OCI-LY1 (cell line): ENCODE measurements around the gene NR6A1.

Experiments used
- H2AFZ ChIP-seq: fragments of 200-600 bp; sonication (generic), shearing (Covaris generic); 2 replicates; pipeline ENCODE4 v1.6.0; 2014; ENCODE audit warnings: antibody characterized with exemption, mild to moderate bottlenecking, low read length
- H3F3A ChIP-seq: fragments of 200-600 bp; sonication (generic), shearing (Covaris generic); 2 replicates; pipeline ENCODE4 v1.6.0; 2014; ENCODE audit warnings: mild to moderate bottlenecking, antibody characterized with exemption, low read length, moderate library complexity; ENCODE audit not compliant: insufficient read depth
- H3K27ac ChIP-seq: fragments of 200-600 bp; sonication (generic); 2 replicates; pipeline ENCODE4 v1.5.1; 2014; ENCODE audit warnings: low read length, mixed run types, mild to moderate bottlenecking, low read depth; ENCODE audit not compliant: poor library complexity, severe bottlenecking
- H3K27me3 ChIP-seq: fragments of 200-600 bp; sonication (generic); 2 replicates; pipeline ENCODE4 v1.6.0; 2014; ENCODE audit warnings: antibody characterized with exemption, mild to moderate bottlenecking, low read length, moderate library complexity; ENCODE audit not compliant: insufficient read depth
- H3K36me3 ChIP-seq: fragments of 200-600 bp; sonication (generic); 2 replicates; pipeline ENCODE4 v1.6.1; 2014; ENCODE audit warnings: mild to moderate bottlenecking, antibody characterized with exemption, low read length, moderate library complexity, mixed read lengths; ENCODE audit not compliant: insufficient read depth
- H3K4me1 ChIP-seq: fragments of 200-600 bp; sonication (generic); 2 replicates; pipeline ENCODE4 v1.5.1; 2014; ENCODE audit warnings: mild to moderate bottlenecking, low read length, moderate library complexity; ENCODE audit not compliant: insufficient read depth, severe bottlenecking
- H3K4me2 ChIP-seq: fragments of 200-600 bp; sonication (generic), shearing (Covaris generic); 2 replicates; pipeline ENCODE4 v1.6.1; 2014; ENCODE audit warnings: low read length
- H3K4me3 ChIP-seq: fragments of 200-600 bp; sonication (generic); 2 replicates; pipeline ENCODE4 v1.5.1; 2014; ENCODE audit warnings: low read length, low read depth, mild to moderate bottlenecking, mixed read lengths; ENCODE audit not compliant: poor library complexity, severe bottlenecking
- H3K79me2 ChIP-seq: fragments of 200-600 bp; shearing (Covaris generic); 2 replicates; pipeline ENCODE4 v1.6.1; 2016; ENCODE audit warnings: mixed run types, low read length, mixed read lengths; ENCODE audit not compliant: insufficient read depth
- H3K9ac ChIP-seq: fragments of 200-600 bp; sonication (generic), shearing (Covaris generic); 2 replicates; pipeline ENCODE4 v1.6.1; 2014; ENCODE audit warnings: mild to moderate bottlenecking, low read length, mixed read lengths
- H3K9me2 ChIP-seq: fragments of 200-600 bp; sonication (generic), shearing (Covaris generic); 2 replicates; pipeline ENCODE4 v1.6.1; 2014; ENCODE audit warnings: low read depth, mild to moderate bottlenecking, low read length, mixed read lengths
- H3K9me3 ChIP-seq: fragments of 200-600 bp; shearing (Covaris generic); 2 replicates; pipeline ENCODE4 v1.6.1; 2014; ENCODE audit warnings: low read length, mixed read lengths
- H4K20me1 ChIP-seq: fragments of 200-600 bp; sonication (generic), shearing (Covaris generic); 2 replicates; pipeline ENCODE4 v1.6.0; 2016; ENCODE audit warnings: mild to moderate bottlenecking, low read length; ENCODE audit not compliant: insufficient read depth
- CTCF ChIP-seq: fragments of 200-600 bp; sonication (generic), shearing (Covaris generic); IDR thresholded peaks from 2 replicates; pipeline ENCODE4 v1.5.1; 2017; ENCODE audit warnings: mild to moderate bottlenecking, antibody characterized with exemption, low read length, moderate library complexity, mixed read lengths
- EZH2 ChIP-seq: fragments of 200-600 bp; sonication (generic), shearing (Covaris generic); IDR thresholded peaks from 2 replicates; pipeline ENCODE4 v1.8.0; 2017; ENCODE audit warnings: borderline replicate concordance, mixed run types, mild to moderate bottlenecking, antibody characterized with exemption, low read length, moderate library complexity, mixed read lengths

The NR6A1 gene

DNA sequence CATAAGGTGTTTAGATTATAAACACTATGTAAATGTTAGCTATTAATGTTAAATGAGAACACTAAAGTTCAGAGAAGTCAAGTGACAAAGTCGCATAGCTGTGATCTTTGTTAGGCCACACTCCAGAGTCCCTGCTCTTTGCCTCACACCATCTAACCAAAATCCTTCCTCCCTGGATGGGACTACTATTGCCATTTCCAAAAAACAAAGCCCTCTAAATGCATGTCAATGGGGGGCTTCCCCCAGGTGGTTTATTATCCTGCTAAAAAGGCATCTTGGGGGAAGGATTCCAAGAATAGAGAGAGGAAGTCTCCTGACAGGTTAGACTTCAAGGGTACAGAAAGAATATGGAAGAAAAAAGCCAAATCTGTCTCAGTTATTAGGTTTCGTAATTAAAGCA lies 10.4 kb downstream of the NR6A1 start:
- H3K27me3 ChIP-seq: no peaks in the 10 kb centered on the region
- TF ChIP-seq CTCF (no peak), EZH2 (no peak)
- no peak overlapping the region for H3K27ac ChIP-seq
- peaks cover 28% of the 10 kb centered on the region for H3K4me1 ChIP-seq
- no peak overlapping the region for H3K4me2 ChIP-seq
- no peaks in the 10 kb centered on the region for H4K20me1 ChIP-seq
- H3K9me2 ChIP-seq: no peaks in the 10 kb centered on the region
- no peak overlapping the region for H3K4me3 ChIP-seq
- no peaks in the 10 kb centered on the region for H3K36me3 ChIP-seq
- no peaks in the 10 kb centered on the region; the same call in 1 of the 2 replicates for H3K79me2 ChIP-seq
- H3F3A ChIP-seq: no peaks in the 10 kb centered on the region
- H3K9ac ChIP-seq: no peak overlapping the region
- H3K9me3 ChIP-seq: no peaks in the 10 kb centered on the region
- no peak overlapping the region for H2AFZ ChIP-seq

DNA sequence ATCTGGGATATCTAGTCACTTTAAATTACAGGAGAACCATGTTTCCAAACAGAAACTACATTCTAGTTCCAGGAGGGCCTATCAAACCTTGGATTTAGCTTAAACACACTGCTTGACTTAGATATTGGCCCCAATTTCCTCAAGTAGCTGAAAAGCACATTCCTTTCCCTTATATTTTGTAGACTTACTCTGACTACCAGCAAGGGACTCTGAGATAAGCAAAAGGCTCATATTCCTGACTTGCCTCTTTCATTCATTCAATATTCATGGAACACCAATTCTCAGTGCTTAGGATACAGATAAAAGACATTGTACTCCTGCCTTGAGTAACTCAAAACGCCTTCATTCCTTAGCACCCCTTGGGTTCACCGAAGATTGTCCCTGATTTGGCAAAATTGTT lies 11.8 kb downstream of the NR6A1 start:
- TF ChIP-seq EZH2: no peak
- no peaks in the 10 kb centered on the region for H3K9me2 ChIP-seq
- H3K4me1 ChIP-seq: peaks cover 14% of the 10 kb centered on the region
- no peaks in the 10 kb centered on the region for H3F3A ChIP-seq
- H3K4me3 ChIP-seq: no peak overlapping the region
- no peaks in the 10 kb centered on the region for H4K20me1 ChIP-seq
- no peak overlapping the region for H2AFZ ChIP-seq
- no peak overlapping the region for H3K9ac ChIP-seq
- H3K36me3 ChIP-seq: no peaks in the 10 kb centered on the region
- no peaks in the 10 kb centered on the region for H3K27me3 ChIP-seq
- H3K9me3 ChIP-seq: no peaks in the 10 kb centered on the region
- no peaks in the 10 kb centered on the region for H3K79me2 ChIP-seq
- no peak overlapping the region for H3K4me2 ChIP-seq
- H3K27ac ChIP-seq: no peak overlapping the region

DNA sequence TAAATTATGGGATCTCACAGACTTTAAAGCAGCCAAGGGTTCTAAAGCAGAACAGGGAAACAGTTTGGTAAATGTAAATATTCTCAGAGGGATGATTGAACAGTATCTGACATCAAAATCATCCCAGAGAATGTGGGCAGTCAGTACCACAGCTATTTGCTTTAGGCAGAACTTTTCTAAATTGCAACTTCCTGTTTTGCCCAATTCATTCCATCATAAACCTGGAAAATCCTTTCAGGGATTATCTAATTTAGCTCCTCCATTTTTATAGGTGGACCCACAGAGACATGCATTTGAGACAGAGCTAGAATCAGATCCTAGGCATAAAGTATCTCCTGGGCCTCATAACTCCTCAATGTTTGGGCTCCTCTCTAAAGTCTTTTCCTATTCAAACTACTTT lies 12.4 kb downstream of the NR6A1 start:
- H2AFZ ChIP-seq: no peak overlapping the region
- no peaks in the 10 kb centered on the region for H3K36me3 ChIP-seq
- no peak overlapping the region for H3K4me3 ChIP-seq
- H3K9me3 ChIP-seq: no peaks in the 10 kb centered on the region
- H3F3A ChIP-seq: no peaks in the 10 kb centered on the region
- H3K27me3 ChIP-seq: no peaks in the 10 kb centered on the region
- no peak overlapping the region for H3K9ac ChIP-seq
- H3K4me1 ChIP-seq: peaks cover 11% of the 10 kb centered on the region
- no peaks in the 10 kb centered on the region for H3K9me2 ChIP-seq
- H3K79me2 ChIP-seq: no peaks in the 10 kb centered on the region
- H3K27ac ChIP-seq: no peak overlapping the region
- TF ChIP-seq EZH2: no peak
- TF ChIP-seq CTCF: no peak
- H4K20me1 ChIP-seq: no peaks in the 10 kb centered on the region
- no peak overlapping the region for H3K4me2 ChIP-seq

- H3K4me2 ChIP-seq: no peak overlapping the region
- H3K27ac ChIP-seq: no peak overlapping the region
- no peak overlapping the region for H3K4me3 ChIP-seq
- no peaks in the 10 kb centered on the region for H3K79me2 ChIP-seq
- no peaks in the 10 kb centered on the region for H3K9me2 ChIP-seq
- no peaks in the 10 kb centered on the region for H3K9me3 ChIP-seq
- H3K36me3 ChIP-seq: no peaks in the 10 kb centered on the region
- no peak for TF ChIP-seq EZH2
- no peaks in the 10 kb centered on the region for H3K27me3 ChIP-seq
- H3K9ac ChIP-seq: no peak overlapping the region
- no peaks in the 10 kb centered on the region for H4K20me1 ChIP-seq
- peaks cover 11% of the 10 kb centered on the region for H3K4me1 ChIP-seq
- H2AFZ ChIP-seq: no peak overlapping the region
- no peaks in the 10 kb centered on the region for H3F3A ChIP-seq
Observed at GRCh38 chr9:124758061-124758460, 13.1 kb downstream of the NR6A1 start.
